DOHH2 (cell line): ENCODE measurements around the gene SLC6A12.

ENCODE experiments used
- H3F3A ChIP-seq: fragments of 200-600 bp; sonication (generic), shearing (Covaris generic); 2 replicates; pipeline ENCODE4 v1.6.0; 2016; ENCODE audit warnings: antibody characterized with exemption, mild to moderate bottlenecking; ENCODE audit not compliant: control insufficient read depth, insufficient read depth
- H3K27ac ChIP-seq: fragments of 200-600 bp; sonication (generic); 2 replicates; pipeline ENCODE4 v1.5.1; 2014; ENCODE audit warnings: low read depth, mild to moderate bottlenecking, low read length, moderate library complexity
- H3K27me3 ChIP-seq: fragments of 200-600 bp; sonication (generic); 2 replicates; pipeline ENCODE4 v1.6.1; 2014; ENCODE audit warnings: mild to moderate bottlenecking, low read length, mixed read lengths; ENCODE audit not compliant: control insufficient read depth
- H3K36me3 ChIP-seq: fragments of 200-600 bp; sonication (generic); 2 replicates; pipeline ENCODE4 v1.6.1; 2014; ENCODE audit warnings: mild to moderate bottlenecking, low read length, moderate library complexity, mixed read lengths; ENCODE audit not compliant: control insufficient read depth
- H3K4me1 ChIP-seq: fragments of 200-600 bp; sonication (generic); 2 replicates; pipeline ENCODE4 v1.6.1; 2014; ENCODE audit warnings: mild to moderate bottlenecking, low read length, mixed read lengths; ENCODE audit not compliant: control insufficient read depth
- H3K4me2 ChIP-seq: fragments of 200-600 bp; sonication (generic); 2 replicates; pipeline ENCODE4 v1.6.0; 2014; ENCODE audit warnings: mild to moderate bottlenecking, low read length, moderate library complexity
- H3K4me3 ChIP-seq: fragments of 200-600 bp; sonication (generic); 2 replicates; pipeline ENCODE4 v1.5.1; 2014; ENCODE audit warnings: mild to moderate bottlenecking, low read length, mixed read lengths
- H3K79me2 ChIP-seq: fragments of 200-600 bp; sonication (generic); 2 replicates; pipeline ENCODE4 v1.6.1; 2014; ENCODE audit warnings: mild to moderate bottlenecking, low read length, mixed read lengths; ENCODE audit not compliant: control insufficient read depth
- H3K9me2 ChIP-seq: fragments of 200-600 bp; sonication (generic); replicated peaks from 2 replicates; pipeline ENCODE4 v1.6.1; 2014; ENCODE audit warnings: mild to moderate bottlenecking, low read length, mixed read lengths; ENCODE audit not compliant: control insufficient read depth
- H3K9me3 ChIP-seq: fragments of 200-600 bp; sonication (generic); 2 replicates; pipeline ENCODE4 v1.6.1; 2014; ENCODE audit warnings: antibody characterized with exemption, low read length, mixed read lengths; ENCODE audit not compliant: control insufficient read depth, insufficient read depth
- H4K20me1 ChIP-seq: fragments of 200-600 bp; sonication (generic); 2 replicates; pipeline ENCODE4 v1.6.0; 2014; ENCODE audit warnings: low read depth, mild to moderate bottlenecking, antibody characterized with exemption, low read length, moderate library complexity; ENCODE audit not compliant: control insufficient read depth, insufficient read depth
- EZH2phosphoT487 ChIP-seq: fragments of 200-600 bp; sonication (generic); IDR thresholded peaks from 2 replicates; pipeline ENCODE4 v1.6.1; 2017; ENCODE audit warnings: borderline replicate concordance, mild to moderate bottlenecking, antibody characterized with exemption, low read length, moderate library complexity, mixed read lengths
- TF ChIP-seq, protein P1 (sequence below): fragments of 200-600 bp; sonication (generic); IDR thresholded peaks from one replicate; pipeline ENCODE4 v1.5.1; 2014; ENCODE audit warnings: antibody characterized with exemption, mild to moderate bottlenecking, low read depth, low read length; ENCODE audit not compliant: poor library complexity, severe bottlenecking

SLC6A12 gene

DNA sequence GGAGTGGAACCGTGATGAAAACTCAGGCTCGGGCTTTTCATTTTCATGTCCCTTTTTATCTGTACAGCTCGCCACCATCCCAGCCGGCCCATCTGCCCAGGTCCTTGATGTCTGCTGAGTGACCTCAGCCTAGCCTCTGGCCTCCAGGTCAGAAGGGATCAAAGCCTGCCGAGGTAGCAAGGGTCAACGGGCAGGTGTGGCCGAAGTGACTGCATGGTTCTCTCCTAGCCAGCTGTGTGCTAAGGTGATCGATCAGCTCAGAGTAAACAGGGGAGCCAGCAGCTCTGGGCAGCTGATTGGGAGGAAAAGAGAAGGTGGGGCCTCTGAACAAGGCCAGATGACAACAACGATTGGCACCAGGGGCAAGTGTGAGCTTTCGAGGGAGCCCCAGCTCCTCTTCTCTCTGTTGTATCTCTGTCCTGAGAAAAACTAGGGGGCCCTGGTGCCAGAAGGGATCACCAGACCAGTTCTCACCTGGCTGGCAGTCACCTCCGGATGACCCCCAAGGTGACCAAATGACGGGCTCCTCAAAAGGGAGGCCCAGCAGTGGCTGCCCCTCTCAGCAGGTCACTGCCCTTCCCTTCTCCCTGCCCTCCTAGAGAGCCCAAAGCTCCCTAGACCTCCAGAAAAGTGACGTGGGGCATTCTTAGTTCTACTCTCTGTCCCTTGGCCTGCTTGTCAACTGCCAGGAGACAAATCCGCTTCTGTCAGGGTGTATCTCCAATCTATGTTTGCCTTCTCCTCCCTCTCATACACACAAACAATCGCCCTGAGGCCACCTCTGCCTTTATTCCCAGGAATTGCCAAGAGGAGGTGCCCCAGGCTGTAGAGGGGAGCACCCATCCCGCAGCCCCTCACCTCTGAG is 3.4 kb downstream of the SLC6A12 start:
- no peak overlapping the region for H3K27ac ChIP-seq

DNA sequence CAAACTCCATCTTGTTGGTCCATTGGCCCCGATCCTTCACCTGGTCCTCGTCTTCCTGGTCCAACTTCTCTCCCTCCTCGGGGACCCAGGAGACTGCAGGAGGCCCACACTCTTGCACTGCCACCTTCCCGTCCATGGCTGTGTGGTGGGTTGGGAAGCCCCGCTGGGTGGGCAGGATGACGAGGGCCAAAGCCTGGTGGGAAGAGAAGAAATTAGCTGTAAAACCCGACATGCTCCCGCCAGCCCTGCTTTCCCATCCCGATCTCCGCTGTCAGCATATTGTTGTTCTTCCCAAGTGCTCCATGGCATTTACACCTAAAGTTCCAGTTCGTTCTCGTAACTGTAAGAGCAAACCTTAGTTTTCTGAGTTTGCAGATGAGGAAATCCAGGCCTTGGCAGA is 4.1 kb downstream of the SLC6A12 start:
- H3K4me2 ChIP-seq, result no peak overlapping the region
- H3K9me3 ChIP-seq, result no peaks in the 10 kb centered on the region
- peaks cover 33% of the 10 kb centered on the region for H3K27me3 ChIP-seq
- no peaks in the 10 kb centered on the region for H3F3A ChIP-seq
- H3K9me2 ChIP-seq, result no peaks in the 10 kb centered on the region
- H3K79me2 ChIP-seq, result no peaks in the 10 kb centered on the region
- H3K27ac ChIP-seq, result no peak overlapping the region
- no peaks in the 10 kb centered on the region for H4K20me1 ChIP-seq
- TF ChIP-seq, protein P1, sequence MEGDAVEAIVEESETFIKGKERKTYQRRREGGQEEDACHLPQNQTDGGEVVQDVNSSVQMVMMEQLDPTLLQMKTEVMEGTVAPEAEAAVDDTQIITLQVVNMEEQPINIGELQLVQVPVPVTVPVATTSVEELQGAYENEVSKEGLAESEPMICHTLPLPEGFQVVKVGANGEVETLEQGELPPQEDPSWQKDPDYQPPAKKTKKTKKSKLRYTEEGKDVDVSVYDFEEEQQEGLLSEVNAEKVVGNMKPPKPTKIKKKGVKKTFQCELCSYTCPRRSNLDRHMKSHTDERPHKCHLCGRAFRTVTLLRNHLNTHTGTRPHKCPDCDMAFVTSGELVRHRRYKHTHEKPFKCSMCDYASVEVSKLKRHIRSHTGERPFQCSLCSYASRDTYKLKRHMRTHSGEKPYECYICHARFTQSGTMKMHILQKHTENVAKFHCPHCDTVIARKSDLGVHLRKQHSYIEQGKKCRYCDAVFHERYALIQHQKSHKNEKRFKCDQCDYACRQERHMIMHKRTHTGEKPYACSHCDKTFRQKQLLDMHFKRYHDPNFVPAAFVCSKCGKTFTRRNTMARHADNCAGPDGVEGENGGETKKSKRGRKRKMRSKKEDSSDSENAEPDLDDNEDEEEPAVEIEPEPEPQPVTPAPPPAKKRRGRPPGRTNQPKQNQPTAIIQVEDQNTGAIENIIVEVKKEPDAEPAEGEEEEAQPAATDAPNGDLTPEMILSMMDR, result no peak
- no peak for TF ChIP-seq EZH2phosphoT487
- H3K36me3 ChIP-seq, result no peaks in the 10 kb centered on the region
- no peak overlapping the region for H3K4me3 ChIP-seq
- H3K4me1 ChIP-seq, result peaks cover 20% of the 10 kb centered on the region

More for the DNA sequence above, 3.4 kb downstream of the SLC6A12 start:
- TF ChIP-seq, protein P1, result no peak
- no peak for TF ChIP-seq EZH2phosphoT487
- no peaks in the 10 kb centered on the region for H3F3A ChIP-seq
- H3K9me2 ChIP-seq, result no peaks in the 10 kb centered on the region
- H3K36me3 ChIP-seq, result no peaks in the 10 kb centered on the region
- no peak overlapping the region for H3K4me2 ChIP-seq
- H3K4me1 ChIP-seq, result peaks cover 26% of the 10 kb centered on the region
- H3K4me3 ChIP-seq, result no peak overlapping the region
- H3K79me2 ChIP-seq, result no peaks in the 10 kb centered on the region
- no peaks in the 10 kb centered on the region for H3K9me3 ChIP-seq
- H3K27me3 ChIP-seq, result peaks cover 39% of the 10 kb centered on the region
- H4K20me1 ChIP-seq, result no peaks in the 10 kb centered on the region

GRCh38 chr12:209246-209645 is 4.7 kb downstream of the SLC6A12 start:
- Histone ChIP-seq H3K4me2 (no peak overlapping the region), H3K9me2 (no peaks in the 10 kb centered on the region), H3K27ac (no peak overlapping the region), H4K20me1 (no peaks in the 10 kb centered on the region), H3K27me3 (peaks cover 27% of the 10 kb centered on the region), H3K9me3 (no peaks in the 10 kb centered on the region), H3F3A (no peaks in the 10 kb centered on the region), H3K4me1 (peaks cover 17% of the 10 kb centered on the region), H3K36me3 (no peaks in the 10 kb centered on the region), H3K4me3 (no peak overlapping the region), H3K79me2 (no peaks in the 10 kb centered on the region)
- TF ChIP-seq, protein P1, result no peak
- no peak for TF ChIP-seq EZH2phosphoT487
